Activated naive CD4-positive, alpha-beta T cell treated with anti-CD3 and anti-CD28 coated beads for 36 hours (primary cell): Measurements from ENCODE around the gene TRPV2. TPM values are rescaled to one million over a fixed set of nuclear protein-coding genes. Genes with fewer than 3 reads are reported as not detected.
"Not testable (repeated sequence)": the region's sequence is repeated elsewhere in the genome, so short reads cannot be mapped to it uniquely, and the experiment has no call there.

ENCODE experiments used
- CTCF ChIA-PET: fragments of 350-600 bp; sonication (Branson Sonifier 250); formaldehyde crosslinking; loops from one replicate; lab custom pipeline; 2021; ENCODE audit warnings: antibody characterized with exemption; lab: Charles Lee
- DNase-seq: peaks from one replicate; pipeline ENCODE4 v3.0.0-alpha.2; 2020
- H3K27ac Mint-ChIP-seq: one replicate; pipeline ENCODE4 v1.8.0; 2021; ENCODE audit warnings: mild to moderate bottlenecking, mixed read lengths
- H3K27me3 Mint-ChIP-seq: one replicate; pipeline ENCODE4 v1.8.0; 2021; ENCODE audit warnings: low read depth, mixed read lengths
- H3K36me3 Mint-ChIP-seq: one replicate; pipeline ENCODE4 v1.8.0; 2021; ENCODE audit warnings: low read depth, mixed read lengths
- H3K4me1 Mint-ChIP-seq: one replicate; pipeline ENCODE4 v1.8.0; 2021; ENCODE audit warnings: low read depth, mixed read lengths
- H3K4me3 Mint-ChIP-seq: one replicate; pipeline ENCODE4 v1.8.0; 2021; ENCODE audit warnings: mild to moderate bottlenecking, moderate library complexity, mixed read lengths
- H3K9me3 Mint-ChIP-seq: one replicate; pipeline ENCODE4 v1.8.0; 2021; ENCODE audit warnings: mixed read lengths
- intact Hi-C: fragments of 100-400 bp; cut with micrococcal nuclease; formaldehyde crosslinking; loops from one replicate; pipeline ENCODE4 v1.15.1; 2023
- total RNA-seq, 2 experiments: library from RNA; stranded (reverse); gene quantifications; one replicate each; pipeline ENCODE4 v1.2.3, GENCODE V29; 2021

TRPV2 gene
- total RNA-seq, 2 experiments from 2014 or later, result 23.7 to 24.8 TPM

GRCh38 chr17:16383772-16384287, 31.5 kb upstream of the TRPV2 start:
- CTCF ChIA-PET, result interaction anchor here (0.7 to 2.1 kb wide), 3 partner anchors 9 to 36 kb away, joined by 3 to 10 read pairs (median 3); no protein-coding TSS in a partner anchor
- DNase-seq, result no peak
- peaks cover 29% of the 10 kb centered on the region for H3K36me3 Mint-ChIP-seq
- intact Hi-C loops, result loop anchor here (5.0 kb wide), 1 partner anchor 198 kb away; no protein-coding TSS in a partner anchor
- no peaks in the 10 kb centered on the region for H3K27me3 Mint-ChIP-seq
- peaks cover 36% of the 10 kb centered on the region for H3K4me1 Mint-ChIP-seq
- H3K27ac Mint-ChIP-seq, result peak overlapping the region; percentile 63
- peak overlapping the region; percentile 15 for H3K4me3 Mint-ChIP-seq
- H3K9me3 Mint-ChIP-seq, result no peaks in the 10 kb centered on the region

DNA sequence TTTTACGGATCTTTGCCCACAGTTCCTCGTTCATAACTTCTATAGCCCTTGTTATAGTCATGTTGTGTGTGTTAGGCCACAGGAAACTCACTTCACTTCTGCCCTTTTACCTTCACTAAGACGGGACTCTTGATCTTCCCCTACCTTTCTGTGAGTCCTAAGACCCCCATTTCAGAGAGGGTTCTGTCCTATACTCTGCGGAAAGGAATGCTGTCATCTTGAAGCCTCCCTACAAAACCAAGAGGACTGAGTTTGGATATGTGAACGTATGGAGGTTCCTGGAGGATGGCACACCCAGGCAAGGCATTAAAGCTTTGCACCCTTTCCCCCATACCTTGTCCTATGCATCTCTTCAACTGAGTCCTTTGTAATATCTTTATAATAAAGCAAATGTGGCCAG, 30.8 kb upstream of the TRPV2 start:
- H3K36me3 Mint-ChIP-seq, result peaks cover 29% of the 10 kb centered on the region
- H3K27ac Mint-ChIP-seq, result no peak overlapping the region
- intact Hi-C loops, result loop anchor here (5.0 kb wide), 1 partner anchor 198 kb away; no protein-coding TSS in a partner anchor
- CTCF ChIA-PET, result interaction anchor here (0.6 to 2.0 kb wide), 6 partner anchors 21 to 137 kb away, joined by 3 to 16 read pairs (median 4); partner anchors contain the start of gene TRPV2
- DNase-seq, result no peak
- H3K9me3 Mint-ChIP-seq, result no peaks in the 10 kb centered on the region
- peaks cover 36% of the 10 kb centered on the region for H3K4me1 Mint-ChIP-seq
- H3K27me3 Mint-ChIP-seq, result no peaks in the 10 kb centered on the region
- no peak overlapping the region for H3K4me3 Mint-ChIP-seq

DNA sequence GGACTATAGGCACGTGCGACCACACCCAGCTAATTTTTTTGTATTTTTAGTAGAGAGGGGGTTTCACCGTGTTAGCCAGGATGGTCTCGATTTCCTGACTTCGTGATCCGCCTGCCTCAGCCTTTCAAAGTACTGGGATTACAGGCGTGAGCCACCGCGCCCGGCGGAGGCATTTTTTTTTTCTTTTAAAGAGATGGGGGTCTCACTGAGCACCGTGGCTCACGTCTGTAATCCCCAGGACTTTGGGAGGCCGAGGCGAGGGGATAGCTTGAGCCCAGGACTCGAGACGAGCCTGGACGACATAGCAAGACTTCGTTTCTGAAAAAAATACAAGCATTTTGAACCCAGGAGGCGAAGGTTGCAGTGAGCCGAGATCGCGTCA, 29.3 kb upstream of the TRPV2 start:
- intact Hi-C loops, result loop anchor here (1.0 kb wide), 4 partner anchors 29 to 135 kb away; partner anchors contain the start of gene TRPV2
- DNase-seq, H3K27me3 Mint-ChIP-seq, H3K9me3 Mint-ChIP-seq, H3K27ac Mint-ChIP-seq: not testable (repeated sequence)
- Mint-ChIP-seq H3K4me3 (peak overlapping the region; percentile 83), H3K36me3 (peaks cover 27% of the 10 kb centered on the region), H3K4me1 (peaks cover 34% of the 10 kb centered on the region)
- CTCF ChIA-PET, result interaction anchor here (0.6 to 2.0 kb wide), 6 partner anchors 16 to 135 kb away, joined by 3 to 16 read pairs (median 3); partner anchors contain the start of gene TRPV2

GRCh38 chr17:16391451-16391850, 23.9 kb upstream of the TRPV2 start:
- no peaks in the 10 kb centered on the region for H3K27me3 Mint-ChIP-seq
- DNase-seq, result no peak
- H3K9me3 Mint-ChIP-seq, result no peaks in the 10 kb centered on the region
- intact Hi-C loops, result no loop called here
- CTCF ChIA-PET, result interaction anchor here (0.6 to 1.2 kb wide), 2 partner anchors 10 to 97 kb away, joined by 3 read pairs; no protein-coding TSS in a partner anchor
- peaks cover 2% of the 10 kb centered on the region for H3K4me1 Mint-ChIP-seq
- no peak overlapping the region for H3K27ac Mint-ChIP-seq
- H3K4me3 Mint-ChIP-seq, result no peak overlapping the region
- H3K36me3 Mint-ChIP-seq, result no peaks in the 10 kb centered on the region

DNA sequence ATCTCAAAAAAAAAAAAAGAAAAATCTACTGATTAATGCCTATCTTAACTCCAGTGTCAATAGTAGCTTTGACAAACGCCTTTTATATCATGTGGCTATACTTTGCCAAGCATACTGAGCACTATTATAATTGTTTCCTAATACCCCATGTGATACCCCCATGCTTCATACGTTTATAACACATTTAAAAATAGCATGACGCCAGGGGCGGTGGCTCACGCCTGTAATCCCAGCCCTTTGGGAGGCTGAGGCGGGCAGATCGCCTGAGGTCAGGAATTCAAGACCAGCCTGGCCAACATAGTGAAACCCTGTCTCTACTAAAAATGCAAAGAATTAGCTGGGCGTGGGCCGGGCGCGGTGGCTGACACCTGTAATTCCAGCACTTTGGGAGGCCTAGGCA, 22.9 kb upstream of the TRPV2 start:
- H3K9me3 Mint-ChIP-seq, intact Hi-C loops, H3K36me3 Mint-ChIP-seq, H3K27me3 Mint-ChIP-seq, H3K4me3 Mint-ChIP-seq, DNase-seq, H3K27ac Mint-ChIP-seq, H3K4me1 Mint-ChIP-seq: not testable (repeated sequence)
- CTCF ChIA-PET, result interaction anchor here (0.6 to 1.6 kb wide), 2 partner anchors 29 to 242 kb away, joined by 3 to 5 read pairs; no protein-coding TSS in a partner anchor

DNA sequence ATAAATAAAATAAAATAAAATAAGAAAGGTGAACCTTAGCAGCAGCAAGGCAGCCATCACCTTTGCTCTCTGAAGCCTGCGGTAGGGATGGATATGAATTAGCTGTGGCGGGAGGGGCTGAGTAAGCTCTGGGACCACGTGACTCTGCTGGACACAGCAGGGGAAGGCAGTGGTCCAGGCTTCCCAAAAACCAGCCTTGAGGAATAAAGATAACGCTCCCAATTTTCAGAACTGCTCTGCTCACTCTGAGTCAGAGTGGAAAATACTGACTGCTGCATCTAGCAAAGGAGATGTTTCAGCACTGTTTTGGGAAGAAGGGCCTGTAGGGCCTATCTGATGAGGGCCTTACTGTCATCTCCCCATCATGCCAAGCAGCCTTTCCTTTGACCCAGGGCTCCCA, 19.5 kb upstream of the TRPV2 start:
- H3K4me3 Mint-ChIP-seq, CTCF ChIA-PET, H3K27ac Mint-ChIP-seq, H3K4me1 Mint-ChIP-seq, DNase-seq, H3K36me3 Mint-ChIP-seq, H3K9me3 Mint-ChIP-seq, H3K27me3 Mint-ChIP-seq: not testable (repeated sequence)
- intact Hi-C loops, result loop anchor here (5.0 kb wide), 1 partner anchor 369 kb away; no protein-coding TSS in a partner anchor

- H3K4me1 Mint-ChIP-seq, H3K27me3 Mint-ChIP-seq, DNase-seq, H3K9me3 Mint-ChIP-seq, H3K4me3 Mint-ChIP-seq, H3K36me3 Mint-ChIP-seq, H3K27ac Mint-ChIP-seq: not testable (repeated sequence)
- intact Hi-C loops, result loop anchor here (5.0 kb wide), 1 partner anchor 369 kb away; no protein-coding TSS in a partner anchor
- CTCF ChIA-PET, result interaction anchor here (0.6 kb wide), 1 partner anchor 288 kb away, joined by 5 read pairs; no protein-coding TSS in a partner anchor
Observed at GRCh38 chr17:16396693-16397092, 18.7 kb upstream of the TRPV2 start.

GRCh38 chr17:16398270-16399267, 16.8 kb upstream of the TRPV2 start:
- Mint-ChIP-seq H3K36me3 (no peaks in the 10 kb centered on the region), H3K27me3 (no peaks in the 10 kb centered on the region), H3K4me3 (no peak overlapping the region), H3K9me3 (no peaks in the 10 kb centered on the region), H3K27ac (no peak overlapping the region), H3K4me1 (peaks cover 7% of the 10 kb centered on the region)
- peak; percentile 48 for DNase-seq
- CTCF ChIA-PET, result no interaction called here
- intact Hi-C loops, result loop anchor here (2.0 to 5.0 kb wide), 2 partner anchors 18 to 371 kb away; partner anchors contain the start of gene UBB

- DNase-seq, H3K4me1 Mint-ChIP-seq, H3K27ac Mint-ChIP-seq, H3K36me3 Mint-ChIP-seq, H3K27me3 Mint-ChIP-seq, H3K9me3 Mint-ChIP-seq, CTCF ChIA-PET, intact Hi-C loops, H3K4me3 Mint-ChIP-seq: not testable (repeated sequence)
Observed at GRCh38 chr17:16403847-16404246, 11.5 kb upstream of the TRPV2 start.

GRCh38 chr17:16406742-16407674, 8.4 kb upstream of the TRPV2 start:
- Mint-ChIP-seq H3K4me1 (peaks cover 4% of the 10 kb centered on the region), H3K27me3 (peaks cover 10% of the 10 kb centered on the region), H3K27ac (no peak overlapping the region), H3K36me3 (no peaks in the 10 kb centered on the region), H3K4me3 (peak overlapping the region; percentile 61), H3K9me3 (no peaks in the 10 kb centered on the region)
- DNase-seq, result peak; percentile 13
- CTCF ChIA-PET, result no interaction called here
- intact Hi-C loops, result no loop called here

- H3K36me3 Mint-ChIP-seq, result no peaks in the 10 kb centered on the region
- intact Hi-C loops, result no loop called here
- no peaks in the 10 kb centered on the region for H3K9me3 Mint-ChIP-seq
- H3K4me3 Mint-ChIP-seq, result no peak overlapping the region
- no peak for DNase-seq
- H3K4me1 Mint-ChIP-seq, result peaks cover 4% of the 10 kb centered on the region
- H3K27me3 Mint-ChIP-seq, result peaks cover 10% of the 10 kb centered on the region
- no peak overlapping the region for H3K27ac Mint-ChIP-seq
- CTCF ChIA-PET, result interaction anchor here (0.6 to 0.8 kb wide), 2 partner anchors 23 to 113 kb away, joined by 3 to 5 read pairs; no protein-coding TSS in a partner anchor
Observed at GRCh38 chr17:16407911-16408588, 7.3 kb upstream of the TRPV2 start.
